ENCODE measurements around the gene TSPAN11.

DNA sequence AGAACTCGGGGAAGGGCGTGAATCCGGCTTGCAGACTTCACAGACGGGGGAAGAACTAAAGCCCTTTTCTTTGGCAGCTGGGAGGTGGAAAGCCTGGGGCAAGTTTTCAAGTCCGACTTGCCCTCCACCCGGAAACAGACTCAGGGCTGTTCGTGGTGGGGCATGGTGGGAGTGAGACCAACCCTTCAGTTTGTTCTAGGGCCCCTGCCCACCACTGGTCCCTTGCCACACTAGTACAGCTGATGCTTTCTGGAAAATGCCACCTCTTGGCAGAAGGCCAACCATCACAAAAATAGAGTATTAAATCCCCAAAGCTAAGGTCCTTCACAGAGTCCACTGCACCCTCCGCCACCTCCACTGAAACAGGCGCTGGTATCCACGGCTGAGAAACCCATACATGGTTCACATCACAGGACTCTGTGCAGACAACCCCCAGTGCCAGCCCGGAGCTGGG is 96.8 kb downstream of the TSPAN11 start:
- TF ChIP-seq ZNF70 (CRISPR knock-in tag; IDR thresholded peaks at IDR 0.05): no peak
- TF ChIP-seq, protein P1, sequence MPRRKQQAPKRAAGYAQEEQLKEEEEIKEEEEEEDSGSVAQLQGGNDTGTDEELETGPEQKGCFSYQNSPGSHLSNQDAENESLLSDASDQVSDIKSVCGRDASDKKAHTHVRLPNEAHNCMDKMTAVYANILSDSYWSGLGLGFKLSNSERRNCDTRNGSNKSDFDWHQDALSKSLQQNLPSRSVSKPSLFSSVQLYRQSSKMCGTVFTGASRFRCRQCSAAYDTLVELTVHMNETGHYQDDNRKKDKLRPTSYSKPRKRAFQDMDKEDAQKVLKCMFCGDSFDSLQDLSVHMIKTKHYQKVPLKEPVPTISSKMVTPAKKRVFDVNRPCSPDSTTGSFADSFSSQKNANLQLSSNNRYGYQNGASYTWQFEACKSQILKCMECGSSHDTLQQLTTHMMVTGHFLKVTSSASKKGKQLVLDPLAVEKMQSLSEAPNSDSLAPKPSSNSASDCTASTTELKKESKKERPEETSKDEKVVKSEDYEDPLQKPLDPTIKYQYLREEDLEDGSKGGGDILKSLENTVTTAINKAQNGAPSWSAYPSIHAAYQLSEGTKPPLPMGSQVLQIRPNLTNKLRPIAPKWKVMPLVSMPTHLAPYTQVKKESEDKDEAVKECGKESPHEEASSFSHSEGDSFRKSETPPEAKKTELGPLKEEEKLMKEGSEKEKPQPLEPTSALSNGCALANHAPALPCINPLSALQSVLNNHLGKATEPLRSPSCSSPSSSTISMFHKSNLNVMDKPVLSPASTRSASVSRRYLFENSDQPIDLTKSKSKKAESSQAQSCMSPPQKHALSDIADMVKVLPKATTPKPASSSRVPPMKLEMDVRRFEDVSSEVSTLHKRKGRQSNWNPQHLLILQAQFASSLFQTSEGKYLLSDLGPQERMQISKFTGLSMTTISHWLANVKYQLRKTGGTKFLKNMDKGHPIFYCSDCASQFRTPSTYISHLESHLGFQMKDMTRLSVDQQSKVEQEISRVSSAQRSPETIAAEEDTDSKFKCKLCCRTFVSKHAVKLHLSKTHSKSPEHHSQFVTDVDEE (CRISPR knock-in tag; IDR thresholded peaks at IDR 0.05): no peak
- TF ChIP-seq CREB5 (CRISPR knock-in tag; IDR thresholded peaks at IDR 0.05; ENCODE audit: low read depth): no peak
- TF ChIP-seq SNAI2 (CRISPR knock-in tag; IDR thresholded peaks at IDR 0.05): no peak

Data from SK-N-SH treated with all-trans-retinoic acid at 6 μM for 48 hours (cell line).